Activated CD4-positive, alpha-beta T cell treated with anti-CD3 and anti-CD28 coated beads, Interleukin-2, amount 50 U/mL, for 24 hours (primary cell): Measurements from ENCODE around the gene PGM1.
"Not testable (repeated sequence)": the region's sequence is repeated elsewhere in the genome, so short reads cannot be mapped to it uniquely, and the experiment has no call there.

Source experiments
- DNase-seq, 2 donors: peaks; one replicate each; pipeline ENCODE4 v3.0.0-alpha.2; 2020; ENCODE audit warnings: low read depth in 1 of 2, low spot score in 1 of 2

PGM1 gene

GRCh38 chr1:63593303-63593885 is at the start of gene PGM1:
Gene PGM1, plus strand, starts transcription at chr1:63593411. Its CDS starts 78 bp downstream, at chr1:63593489.
- peak; percentile 49 to 58 for DNase-seq

- no peak for DNase-seq
These were observed 47.4 kb upstream of the PGM1 start for GRCh38 chr1:63545780-63546179.

- no peak for DNase-seq
These were observed 45.5 kb upstream of the PGM1 start for GRCh38 chr1:63547621-63548294.

- DNase-seq = no peak
These were observed 44.9 kb upstream of the PGM1 start for GRCh38 chr1:63548303-63548702.

- no peak for DNase-seq
These were observed 44.3 kb upstream of the PGM1 start for GRCh38 chr1:63548877-63549276.

- no peak for DNase-seq
These were observed 37.7 kb upstream of the PGM1 start for GRCh38 chr1:63555480-63555879.

GRCh38 chr1:63557365-63557987 is 35.7 kb upstream of the PGM1 start:
- no peak for DNase-seq

- DNase-seq = no peak
These were observed 33.9 kb upstream of the PGM1 start for GRCh38 chr1:63559357-63559756.

GRCh38 chr1:63563745-63564144 is 29.5 kb upstream of the PGM1 start:
- DNase-seq = no peak

GRCh38 chr1:63569068-63569467 is 24.1 kb upstream of the PGM1 start:
- DNase-seq = no peak

- DNase-seq = no peak
These were observed 23.4 kb upstream of the PGM1 start for GRCh38 chr1:63569640-63570316.

- not testable (repeated sequence) for DNase-seq
These were observed 20.5 kb upstream of the PGM1 start for GRCh38 chr1:63572686-63573085.

- DNase-seq = not testable (repeated sequence)
These were observed 18.9 kb upstream of the PGM1 start for GRCh38 chr1:63574203-63574796.

GRCh38 chr1:63575340-63575826 is 17.8 kb upstream of the PGM1 start:
- DNase-seq = peak in 1 of 2 donors; percentile 9

GRCh38 chr1:63586326-63586725 is 6.9 kb upstream of the PGM1 start:
- DNase-seq = not testable (repeated sequence)

- DNase-seq = no peak
These were observed 3.0 kb upstream of the PGM1 start for GRCh38 chr1:63590166-63590560.

- no peak for DNase-seq
These were observed 492 bp upstream of the PGM1 start for GRCh38 chr1:63592536-63593302.

- DNase-seq = peak; percentile 54 to 70
These were observed 835 bp downstream of the PGM1 start for GRCh38 chr1:63593886-63594605.

- no peak for DNase-seq
These were observed 2.2 kb downstream of the PGM1 start for GRCh38 chr1:63595435-63595834.

GRCh38 chr1:63599799-63600198 is 6.6 kb downstream of the PGM1 start:
- DNase-seq = no peak
